PFSK-1 (cell line): ENCODE results near the gene NFE2L3.

Source experiments
- POLR2AphosphoS5 ChIP-seq: IDR thresholded peaks from 2 replicates; pipeline ENCODE4 v1.6.1; 2012; ENCODE audit warnings: low read depth, mild to moderate bottlenecking, control low read depth, low read length, moderate library complexity
- SIN3A ChIP-seq: IDR thresholded peaks from 2 replicates; pipeline ENCODE4 v1.6.1; 2012; ENCODE audit warnings: mild to moderate bottlenecking, low read length, moderate library complexity, borderline replicate concordance; ENCODE audit not compliant: insufficient read depth
- TAF1 ChIP-seq: IDR thresholded peaks from 2 replicates; pipeline ENCODE4 v1.6.1; 2012; ENCODE audit warnings: low read length, control low read depth, borderline replicate concordance; ENCODE audit not compliant: insufficient read depth

DNA sequence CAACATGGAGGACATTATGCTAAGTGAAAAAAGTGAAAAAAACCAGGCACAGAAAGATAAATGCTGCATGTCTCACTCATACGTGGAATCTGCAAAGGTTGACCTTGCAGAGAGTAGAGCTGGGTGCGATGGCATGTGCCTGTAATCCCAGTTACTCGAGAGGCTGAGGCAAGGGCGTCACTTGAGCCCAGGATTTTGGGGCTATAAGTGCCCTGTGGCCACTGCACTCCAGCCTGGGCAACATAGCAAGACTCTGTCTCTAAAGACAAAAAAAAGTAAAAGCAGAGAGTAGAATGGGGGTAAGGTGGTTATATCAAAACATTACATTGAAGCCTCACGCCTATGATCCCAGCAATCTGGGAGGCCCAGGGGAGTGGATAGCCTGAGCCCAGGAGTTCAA lies 72.4 kb downstream of the NFE2L3 start:
- no peak for TF ChIP-seq POLR2AphosphoS5
- TF ChIP-seq SIN3A = no peak
- TF ChIP-seq TAF1 = no peak
